RKO (cell line): ENCODE results near the gene SYNGR1.

ENCODE experiments used
- DNase-seq: peaks from one replicate; pipeline ENCODE4 v3.0.0-alpha.2; 2016; ENCODE audit warnings: low spot score

SYNGR1 gene

DNA sequence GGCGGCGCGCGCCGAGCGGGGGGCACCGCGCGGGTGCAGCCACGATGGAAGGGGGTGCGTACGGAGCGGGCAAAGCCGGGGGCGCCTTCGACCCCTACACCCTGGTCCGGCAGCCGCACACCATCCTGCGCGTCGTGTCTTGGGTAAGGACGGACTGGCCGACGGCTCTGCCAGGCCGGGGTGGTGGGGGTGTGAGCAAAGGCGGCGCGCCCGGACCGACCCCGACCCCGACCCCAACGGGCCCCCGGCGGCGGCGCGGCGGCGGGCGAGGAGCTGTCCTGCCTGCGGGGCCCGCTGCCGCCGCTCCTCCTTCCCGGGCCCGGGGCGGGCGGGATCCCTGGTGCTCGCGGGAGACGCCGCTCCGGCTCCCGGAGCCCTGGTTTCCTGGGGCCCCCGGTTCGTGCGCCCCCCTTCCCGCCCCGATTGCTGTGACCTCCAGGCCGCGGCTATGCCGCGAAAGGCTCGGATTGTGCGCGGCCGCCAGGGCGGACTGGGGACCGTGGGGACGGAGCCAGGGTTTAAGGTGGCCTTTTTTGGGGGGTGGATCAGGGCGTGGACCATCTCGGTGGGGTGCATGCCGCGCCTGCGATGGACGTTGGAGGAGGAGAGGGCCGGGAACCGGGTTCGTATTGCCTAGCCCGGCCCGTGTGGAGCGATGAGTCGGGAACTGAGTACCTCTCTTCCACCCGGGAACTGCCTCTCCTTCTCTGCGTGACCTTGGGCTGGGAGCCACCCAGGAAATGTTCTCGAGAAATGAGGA is at the start of gene SYNGR1:
SYNGR1 (plus strand) TSS at position 25 of the 760 bp plus-strand sequence; CDS start at position 45, 20 bp downstream.
- no peak for DNase-seq

- no peak for DNase-seq
Observed at GRCh38 chr22:39300186-39300830, 49.5 kb upstream of the SYNGR1 start.

- DNase-seq = no peak
Observed at GRCh38 chr22:39301108-39301507, 48.7 kb upstream of the SYNGR1 start.

DNA sequence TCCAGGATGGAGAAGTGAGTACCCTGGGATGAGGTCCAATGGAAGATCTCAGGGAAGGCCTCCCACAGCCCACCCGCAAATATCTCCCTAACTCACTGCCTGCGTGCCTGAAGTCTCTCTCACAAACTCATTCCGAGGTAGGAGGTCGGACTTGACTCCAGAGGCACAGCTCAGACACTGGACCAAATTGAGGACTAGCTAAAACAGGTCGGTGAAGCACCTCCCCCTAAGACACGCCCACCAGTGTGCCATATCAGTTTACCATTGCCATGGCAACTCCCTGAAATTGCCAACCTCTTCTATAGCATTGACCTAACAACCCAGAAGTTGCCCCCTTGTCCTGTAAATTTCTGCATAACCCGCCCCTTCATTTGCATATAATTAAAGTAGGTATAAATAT is 47.9 kb upstream of the SYNGR1 start:
- no peak for DNase-seq

DNA sequence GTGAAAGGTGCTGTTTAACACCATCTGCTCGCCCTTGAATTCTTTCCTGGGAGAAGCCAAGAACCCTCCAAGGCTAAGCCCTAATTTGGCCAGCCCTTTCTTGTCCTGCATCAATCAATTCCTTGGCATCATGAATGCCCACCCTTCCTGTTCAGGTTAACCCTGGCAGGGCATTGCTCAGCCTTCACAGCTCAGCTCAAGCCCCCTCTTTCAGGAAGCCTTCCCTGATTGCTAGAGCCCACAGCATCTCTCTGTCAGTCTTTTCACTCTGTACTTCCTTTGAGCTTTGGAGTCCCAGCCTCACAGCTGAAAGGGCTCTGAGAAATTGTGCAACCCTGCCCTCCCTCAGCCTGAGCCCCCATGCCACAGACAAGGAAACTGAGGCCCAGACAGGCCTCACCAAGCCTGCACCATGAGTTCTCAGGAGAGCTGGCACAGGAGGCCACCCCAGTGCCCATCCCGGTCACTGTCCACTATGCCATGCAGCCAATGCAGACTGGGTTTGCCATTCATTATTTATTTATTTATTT is 47.3 kb upstream of the SYNGR1 start:
- DNase-seq = no peak

GRCh38 chr22:39303358-39303757 is 46.4 kb upstream of the SYNGR1 start:
- no peak for DNase-seq

- DNase-seq = no peak
Observed at GRCh38 chr22:39303892-39304671, 45.7 kb upstream of the SYNGR1 start.

DNA sequence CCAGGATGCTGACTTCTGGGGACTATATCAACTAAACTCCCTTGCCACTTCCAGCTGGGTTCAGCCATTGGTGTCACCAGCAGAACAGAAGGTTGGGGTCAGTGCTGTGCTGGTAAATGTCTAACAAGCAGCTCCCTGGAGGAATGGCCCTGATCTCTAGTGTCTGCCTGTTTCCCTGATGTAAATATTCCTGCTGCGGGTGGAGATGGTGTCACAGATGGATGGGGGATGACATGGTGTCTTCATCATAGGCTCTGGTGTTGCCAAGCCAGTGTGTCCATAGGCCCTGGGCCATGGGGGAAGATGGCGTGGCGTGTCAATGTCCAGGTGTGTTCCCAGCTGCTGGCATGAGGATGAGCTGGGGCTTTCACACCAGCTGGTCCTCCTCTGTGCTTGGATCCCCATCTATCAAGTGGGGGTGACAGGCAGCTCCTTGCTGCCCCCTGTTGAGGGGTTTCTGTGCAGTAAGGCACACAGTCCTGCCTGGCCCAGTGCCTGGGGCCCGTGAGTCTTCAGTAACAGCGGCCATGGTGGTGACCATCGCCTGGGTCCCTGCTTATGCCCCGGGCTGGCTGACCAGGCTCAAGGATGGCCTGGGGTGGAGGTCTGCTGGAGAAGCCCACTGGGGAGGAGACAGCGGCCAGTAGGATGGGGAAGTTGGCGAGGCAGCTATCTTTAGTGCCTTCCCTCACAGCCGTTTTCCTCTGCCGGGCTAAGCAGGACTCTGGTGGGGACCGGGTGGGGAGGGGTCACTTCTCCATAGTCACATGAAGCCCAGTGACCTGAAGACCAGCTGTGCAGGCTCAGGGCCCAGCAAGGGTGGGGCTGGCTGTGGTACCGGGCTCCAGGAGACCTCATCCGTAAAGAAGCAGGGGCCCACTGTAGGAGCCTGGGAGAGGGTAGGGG is 43.1 kb upstream of the SYNGR1 start:
- peak; percentile 10 for DNase-seq

DNA sequence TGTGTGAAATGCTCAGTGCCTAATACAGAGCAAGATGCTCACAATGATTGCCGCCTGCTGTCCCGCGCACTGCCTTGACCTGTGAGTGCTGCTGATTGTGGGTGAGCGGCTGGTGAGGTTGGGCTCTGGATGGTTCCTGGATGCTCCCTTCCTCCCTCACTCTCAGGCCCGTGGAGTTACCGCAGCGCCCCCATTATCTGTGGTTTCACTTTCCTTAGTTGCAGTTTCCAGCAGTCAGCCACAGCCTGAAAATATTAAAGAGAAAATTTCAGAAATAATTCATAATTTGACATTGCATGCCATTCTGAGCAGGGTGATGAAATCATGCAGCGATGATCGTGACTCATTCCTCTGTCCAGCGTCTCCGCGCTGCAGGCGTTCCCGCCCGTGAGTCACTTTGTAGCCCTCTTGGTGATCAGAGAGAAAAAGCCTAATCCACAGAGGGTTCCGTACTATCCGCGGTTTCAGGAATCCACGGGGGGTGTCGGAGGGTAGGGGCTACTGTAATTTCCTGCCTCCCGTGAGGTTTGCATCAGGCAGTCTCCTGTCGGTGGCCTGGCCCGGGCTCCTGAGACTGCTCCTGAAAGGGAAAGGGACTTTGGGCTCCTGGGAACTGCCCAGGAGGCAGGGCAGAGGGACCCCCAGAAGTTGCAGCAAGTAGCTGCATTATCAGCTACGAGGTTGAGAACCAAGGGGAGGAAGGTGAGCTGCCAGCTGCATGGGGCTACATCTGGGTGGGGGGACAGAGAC is 41.0 kb upstream of the SYNGR1 start:
- peak; percentile 93 for DNase-seq

DNA sequence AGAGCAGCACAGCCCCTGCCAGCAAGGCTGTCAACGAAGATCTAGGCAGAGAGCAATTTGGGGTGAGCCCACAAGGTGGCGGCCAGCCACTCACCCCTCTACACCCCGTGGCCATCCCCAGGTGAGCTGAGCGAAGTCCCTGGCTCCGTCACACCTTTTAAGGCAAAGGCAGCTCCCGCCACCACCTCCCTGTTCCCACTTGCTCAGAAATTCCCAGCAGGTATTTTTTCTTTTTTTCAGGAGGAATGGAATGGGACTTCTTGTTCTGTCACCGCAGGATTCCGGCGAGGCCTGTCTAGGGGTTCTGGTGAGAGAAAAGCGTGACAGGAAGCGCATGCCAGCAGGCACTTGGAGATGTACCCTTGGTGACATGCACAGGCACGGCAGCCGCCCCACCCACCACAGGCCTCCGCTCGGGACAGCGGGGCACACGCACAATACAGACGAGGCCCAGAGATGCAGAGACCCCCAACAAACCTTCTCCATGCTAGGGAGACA is 40.4 kb upstream of the SYNGR1 start:
- peak; percentile 34 for DNase-seq

DNA sequence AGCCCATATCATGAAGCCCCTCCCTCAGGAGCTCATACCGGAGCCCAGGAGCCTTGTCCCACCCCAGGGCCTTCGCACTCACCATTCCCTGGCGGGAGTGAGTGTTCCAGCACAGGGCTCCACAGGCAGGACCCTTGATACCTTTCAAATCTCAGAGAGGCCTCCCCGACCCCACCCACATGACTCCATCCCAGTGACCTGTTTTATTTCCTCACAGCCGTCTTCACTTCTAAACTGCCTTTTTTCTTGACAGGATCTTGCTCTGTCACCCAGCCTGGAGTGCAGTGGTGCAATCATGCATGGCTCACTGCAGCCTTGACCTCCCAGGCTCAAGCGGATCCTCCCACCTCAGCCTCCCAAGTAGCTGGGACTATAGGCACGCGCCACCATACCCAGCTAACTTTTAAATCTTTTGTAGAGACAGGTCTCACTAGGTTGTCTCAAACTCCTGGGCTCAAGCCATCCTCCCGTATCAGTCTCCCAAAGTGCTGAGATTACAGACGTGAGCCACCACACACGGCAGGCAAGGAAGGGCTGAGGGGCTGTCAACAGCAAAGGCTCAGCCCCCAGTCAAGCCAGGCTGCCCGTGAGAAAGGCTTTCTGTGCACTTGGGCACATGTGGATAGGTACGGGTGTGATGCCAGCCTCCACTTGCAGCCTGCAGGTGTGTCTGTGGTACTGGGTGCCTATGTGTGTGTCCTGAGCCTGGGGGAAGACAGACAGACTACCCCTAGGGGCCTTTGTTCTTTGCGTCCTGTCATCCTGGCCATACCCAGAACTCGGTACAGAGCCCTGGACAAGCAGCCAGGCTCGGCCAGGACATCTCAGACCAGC is 39.7 kb upstream of the SYNGR1 start:
- peak; percentile 54 for DNase-seq

- DNase-seq = peak; percentile 66
Observed at GRCh38 chr22:39311592-39312400, 38.0 kb upstream of the SYNGR1 start.

DNA sequence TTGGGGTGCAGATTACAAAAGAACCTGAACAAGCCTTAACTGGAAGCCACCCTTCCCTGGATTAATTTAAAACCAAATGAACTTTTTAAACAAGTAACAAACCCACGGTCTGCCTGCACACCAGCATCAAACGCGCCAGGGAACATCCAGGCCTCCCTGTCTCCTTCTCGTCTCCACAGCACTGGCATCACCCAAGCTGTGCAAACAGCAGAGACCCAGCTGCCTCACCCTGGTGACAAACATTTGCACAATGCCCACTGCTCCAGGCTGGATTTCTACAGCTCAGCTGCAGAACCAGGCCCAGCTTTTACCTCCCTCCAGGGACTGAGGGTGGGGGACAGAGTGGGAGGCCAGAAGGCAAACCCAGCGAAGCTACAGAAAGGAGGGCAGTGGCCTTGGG is 37.4 kb upstream of the SYNGR1 start:
- peak; percentile 58 for DNase-seq

GRCh38 chr22:39313258-39314001 is 36.4 kb upstream of the SYNGR1 start:
- peak; percentile 16 for DNase-seq

- peak; percentile 50 for DNase-seq
Observed at GRCh38 chr22:39314251-39314971, 35.4 kb upstream of the SYNGR1 start.

DNA sequence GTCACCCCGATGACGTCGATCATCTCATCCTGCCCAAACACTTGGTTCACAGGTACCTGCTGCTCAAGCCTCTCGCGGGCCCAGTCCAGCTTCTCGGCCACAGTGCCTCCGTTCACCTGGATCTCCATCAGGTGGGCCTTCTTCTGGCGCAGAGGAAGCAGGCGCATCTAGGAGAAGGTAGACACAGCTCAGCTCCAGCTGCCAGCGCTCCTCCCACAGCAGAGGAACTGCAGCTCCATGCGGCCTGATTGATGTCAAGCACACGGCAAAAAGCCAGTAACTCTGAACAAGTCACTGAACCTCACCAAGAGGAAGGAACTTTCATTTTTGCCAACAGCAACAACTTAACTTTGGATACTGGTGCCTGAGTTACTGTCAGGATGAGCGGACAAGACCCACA is 34.4 kb upstream of the SYNGR1 start:
- peak; percentile 29 for DNase-seq

DNA sequence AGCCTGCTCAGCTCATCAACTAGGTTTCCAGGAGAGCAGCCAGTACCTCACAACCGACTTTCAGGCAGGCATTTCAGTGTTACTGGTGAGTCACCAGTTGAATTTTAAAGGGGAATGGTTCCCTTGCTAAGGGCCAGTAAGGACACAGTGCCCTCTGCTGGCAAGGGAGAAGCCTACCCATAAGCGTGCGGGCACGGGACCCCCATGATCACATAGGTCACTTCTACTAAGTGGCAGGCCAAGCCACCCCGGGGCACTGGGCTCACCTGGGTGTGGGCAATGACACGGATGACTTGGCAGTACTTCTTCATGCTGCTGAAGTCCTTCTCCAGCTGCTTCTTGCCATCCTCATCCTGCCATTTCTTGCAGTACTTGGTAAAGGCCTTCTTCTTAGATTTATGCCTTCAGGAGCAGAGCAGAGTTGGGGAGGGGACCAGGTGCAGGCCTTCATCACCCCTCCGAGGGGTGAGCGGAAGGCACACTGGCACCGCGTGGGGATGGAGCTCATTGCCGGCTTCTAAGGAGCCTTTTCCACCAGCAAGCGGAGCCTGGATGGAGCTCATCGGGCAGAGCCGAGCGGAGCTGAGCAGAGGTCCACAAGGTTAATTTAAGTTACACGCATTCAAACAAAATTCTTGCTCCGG is 33.2 kb upstream of the SYNGR1 start:
- DNase-seq = peak; percentile 97
